ENCODE results near the gene TOLLIP. TPM values are rescaled to one million over a fixed set of nuclear protein-coding genes. Genes with fewer than 3 reads are reported as not detected.

The TOLLIP gene
- total and polyA plus RNA-seq, 10 donors: 16.1 to 67.4 (median 46.2) TPM

- H3K27ac ChIP-seq: no peak overlapping the region
- intact Hi-C loops (cut with DNase I; ENCODE audit: low total_unique reads): no loop called here
- H3K27me3 ChIP-seq (replicated peaks in 1 of 7): peaks cover 0 to 30% (median 0%) of the 10 kb centered on the region in 7 donors
- H3K4me1 ChIP-seq: peaks cover 0 to 4% (median 0%) of the 10 kb centered on the region in 6 donors
- DNase-seq: no peak
- H3K36me3 ChIP-seq: no peaks in the 10 kb centered on the region
- 59 to 70% (median 62%) methylated on average over 14 of the region's 14 CpGs for WGBS, 5 donors
- H3K4me3 ChIP-seq: no peak overlapping the region
- TF ChIP-seq CTCF (IDR thresholded peaks at IDR 0.05 in 8 of 11, conservative IDR thresholded peaks at IDR 0.05 in 3 of 11) (no peak), POLR2AphosphoS5 (IDR thresholded peaks at IDR 0.05) (no peak), POLR2A (IDR thresholded peaks at IDR 0.05) (no peak)
- no peaks in the 10 kb centered on the region for H3K9me3 ChIP-seq
Measured at GRCh38 chr11:1356007-1356435, 46.6 kb upstream of the TOLLIP start.

GRCh38 chr11:1354125-1354938 is 44.9 kb upstream of the TOLLIP start:
- no peak overlapping the region for H3K27ac ChIP-seq
- intact Hi-C loops (cut with DNase I; ENCODE audit: low total_unique reads): no loop called here
- DNase-seq: peak; percentile 58
- H3K4me3 ChIP-seq: no peak overlapping the region
- H3K9me3 ChIP-seq: no peaks in the 10 kb centered on the region
- H3K36me3 ChIP-seq: no peaks in the 10 kb centered on the region
- TF ChIP-seq POLR2AphosphoS5 (IDR thresholded peaks at IDR 0.05) (no peak), CTCF (IDR thresholded peaks at IDR 0.05 in 8 of 11, conservative IDR thresholded peaks at IDR 0.05 in 3 of 11) (no peak), POLR2A (IDR thresholded peaks at IDR 0.05) (no peak)
- H3K27me3 ChIP-seq (replicated peaks in 1 of 7): peaks cover 0 to 28% (median 0%) of the 10 kb centered on the region in 7 donors
- H3K4me1 ChIP-seq: peaks cover 0 to 5% (median 0%) of the 10 kb centered on the region in 6 donors
- WGBS, 5 donors: 73 to 83% (median 79%) methylated on average over 11 to 32 of the region's 32 CpGs

- 84 to 88% (median 87%) methylated on average over 23 to 32 of the region's 32 CpGs for WGBS, 5 donors
Measured at GRCh38 chr11:1353383-1354124, 44.1 kb upstream of the TOLLIP start.

More at GRCh38 chr11:1353383-1354124, 44.1 kb upstream of the TOLLIP start:
- intact Hi-C loops (cut with DNase I; ENCODE audit: low total_unique reads): no loop called here
- TF ChIP-seq POLR2A (IDR thresholded peaks at IDR 0.05) (no peak), CTCF (IDR thresholded peaks at IDR 0.05 in 8 of 11, conservative IDR thresholded peaks at IDR 0.05 in 3 of 11) (no peak), POLR2AphosphoS5 (IDR thresholded peaks at IDR 0.05) (no peak)
- H3K36me3 ChIP-seq: no peaks in the 10 kb centered on the region
- peaks cover 0 to 5% (median 0%) of the 10 kb centered on the region in 6 donors for H3K4me1 ChIP-seq
- no peak overlapping the region for H3K4me3 ChIP-seq
- DNase-seq: peak; percentile 63
- no peak overlapping the region for H3K27ac ChIP-seq
- peaks cover 0 to 26% (median 0%) of the 10 kb centered on the region in 7 donors for H3K27me3 ChIP-seq (replicated peaks in 1 of 7)
- H3K9me3 ChIP-seq: no peaks in the 10 kb centered on the region
